Measurements from ENCODE around the gene KIAA1671. TPM values are rescaled to one million over a fixed set of nuclear protein-coding genes. Genes with fewer than 3 reads are reported as not detected.

Gene KIAA1671
- total and polyA plus RNA-seq, 10 donors, result 0.72 to 11.9 (median 8.2) TPM

- no peak for DNase-seq
- 69 to 83% (median 74%) methylated on average over 4 of the region's 4 CpGs for WGBS, 5 donors
- Histone ChIP-seq H3K36me3 (no peaks in the 10 kb centered on the region), H3K27me3 (replicated peaks in 1 of 7) (no peaks in the 10 kb centered on the region), H3K9me3 (no peaks in the 10 kb centered on the region), H3K27ac (no peak overlapping the region), H3K4me1 (peaks cover 0 to 26% (median 7%) of the 10 kb centered on the region in 6 donors), H3K4me3 (no peak overlapping the region)
- intact Hi-C loops (cut with DNase I; ENCODE audit: low total_unique reads), result no loop called here
- TF ChIP-seq POLR2A (IDR thresholded peaks at IDR 0.05) (no peak), POLR2AphosphoS5 (IDR thresholded peaks at IDR 0.05) (peak in 1 of 3 donors; percentile 32)
Observed at GRCh38 chr22:25134028-25134427, 181.5 kb downstream of the KIAA1671 start.

GRCh38 chr22:25134451-25134850 is 181.9 kb downstream of the KIAA1671 start:
- no peak overlapping the region for H3K4me3 ChIP-seq
- no peaks in the 10 kb centered on the region for H3K9me3 ChIP-seq
- no peaks in the 10 kb centered on the region for H3K36me3 ChIP-seq
- no peaks in the 10 kb centered on the region for H3K27me3 ChIP-seq (replicated peaks in 1 of 7)
- intact Hi-C loops (cut with DNase I; ENCODE audit: low total_unique reads), result no loop called here
- no peak for DNase-seq
- WGBS, 5 donors, result 69 to 77% (median 75%) methylated on average over 2 of the region's 2 CpGs
- TF ChIP-seq POLR2AphosphoS5 (IDR thresholded peaks at IDR 0.05), result no peak
- no peak for TF ChIP-seq CTCF (IDR thresholded peaks at IDR 0.05 in 8 of 11, conservative IDR thresholded peaks at IDR 0.05 in 3 of 11)
- TF ChIP-seq POLR2A (IDR thresholded peaks at IDR 0.05), result no peak
- H3K27ac ChIP-seq, result no peak overlapping the region
- peaks cover 0 to 26% (median 7%) of the 10 kb centered on the region in 6 donors for H3K4me1 ChIP-seq

GRCh38 chr22:25136953-25137576 is 184.5 kb downstream of the KIAA1671 start:
- no peak overlapping the region for H3K27ac ChIP-seq
- H3K27me3 ChIP-seq (replicated peaks in 1 of 7), result no peaks in the 10 kb centered on the region
- H3K9me3 ChIP-seq, result no peaks in the 10 kb centered on the region
- intact Hi-C loops (cut with DNase I; ENCODE audit: low total_unique reads), result no loop called here
- peaks cover 0 to 26% (median 7%) of the 10 kb centered on the region in 6 donors for H3K4me1 ChIP-seq
- H3K4me3 ChIP-seq, result no peak overlapping the region
- WGBS, 5 donors, result 79 to 90% (median 86%) methylated on average over 5 of the region's 5 CpGs
- no peak for DNase-seq
- no peak for TF ChIP-seq CTCF (IDR thresholded peaks at IDR 0.05 in 8 of 11, conservative IDR thresholded peaks at IDR 0.05 in 3 of 11)
- TF ChIP-seq POLR2A (IDR thresholded peaks at IDR 0.05), result no peak
- no peak for TF ChIP-seq POLR2AphosphoS5 (IDR thresholded peaks at IDR 0.05)
- no peaks in the 10 kb centered on the region for H3K36me3 ChIP-seq

- WGBS, 5 donors, result 91 to 96% (median 94%) methylated on average over 6 of the region's 6 CpGs
- Histone ChIP-seq H3K27ac (no peak overlapping the region), H3K9me3 (no peaks in the 10 kb centered on the region), H3K4me3 (no peak overlapping the region), H3K27me3 (replicated peaks in 1 of 7) (no peaks in the 10 kb centered on the region), H3K4me1 (peaks cover 0 to 26% (median 7%) of the 10 kb centered on the region in 6 donors), H3K36me3 (no peaks in the 10 kb centered on the region)
- intact Hi-C loops (cut with DNase I; ENCODE audit: low total_unique reads), result no loop called here
- no peak for TF ChIP-seq CTCF (IDR thresholded peaks at IDR 0.05 in 8 of 11, conservative IDR thresholded peaks at IDR 0.05 in 3 of 11)
- TF ChIP-seq POLR2A (IDR thresholded peaks at IDR 0.05), result no peak
- no peak for TF ChIP-seq POLR2AphosphoS5 (IDR thresholded peaks at IDR 0.05)
- DNase-seq, result no peak
Observed at GRCh38 chr22:25137577-25138525, 185.3 kb downstream of the KIAA1671 start.

Data from spleen (tissue), 11 donors.